NCI-H460 (cell line): ENCODE results near the gene USP33. TPM values are rescaled to one million over a fixed set of nuclear protein-coding genes. Genes with fewer than 3 reads are reported as not detected.
"Not testable (repeated sequence)": the region's sequence is repeated elsewhere in the genome, so short reads cannot be mapped to it uniquely, and the experiment has no call there.

Experiments
- DNase-seq: peaks from one replicate; pipeline ENCODE4 v3.0.0-alpha.2; 2016; ENCODE audit warnings: low read depth; ENCODE audit errors: extremely low read depth
- total RNA-seq: library from RNA; depleted of rRNA; stranded (reverse); fragments of >200 nt; shearing (Covaris generic); gene quantifications from 2 replicates; pipeline ENCODE4 v1.2.3, GENCODE V29; 2014; rRNA removed

Gene USP33
- total RNA-seq, 1 experiment from 2014 or later = 50.2 TPM

GRCh38 chr1:77673716-77674355 lies 85.8 kb downstream of the USP33 start:
- no peak for DNase-seq

DNA sequence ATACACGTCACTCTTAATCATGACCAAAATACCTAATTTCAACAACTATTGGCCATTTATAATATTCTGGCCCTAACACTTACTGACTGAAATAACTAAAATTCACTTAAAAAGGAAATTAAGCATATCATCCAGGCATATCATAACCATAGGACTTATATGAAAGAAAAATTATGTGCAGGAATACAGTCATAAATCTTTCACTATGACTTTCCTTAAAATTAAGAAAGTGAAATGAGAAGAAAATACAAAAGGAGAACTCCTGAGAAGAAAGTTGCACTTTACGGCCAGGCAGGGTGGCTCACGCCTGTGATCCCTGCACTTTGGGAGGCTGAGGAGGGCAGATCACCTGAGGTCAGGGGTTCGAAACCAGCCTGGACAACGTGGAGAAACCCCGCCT lies 86.6 kb downstream of the USP33 start:
- DNase-seq = no peak

DNA sequence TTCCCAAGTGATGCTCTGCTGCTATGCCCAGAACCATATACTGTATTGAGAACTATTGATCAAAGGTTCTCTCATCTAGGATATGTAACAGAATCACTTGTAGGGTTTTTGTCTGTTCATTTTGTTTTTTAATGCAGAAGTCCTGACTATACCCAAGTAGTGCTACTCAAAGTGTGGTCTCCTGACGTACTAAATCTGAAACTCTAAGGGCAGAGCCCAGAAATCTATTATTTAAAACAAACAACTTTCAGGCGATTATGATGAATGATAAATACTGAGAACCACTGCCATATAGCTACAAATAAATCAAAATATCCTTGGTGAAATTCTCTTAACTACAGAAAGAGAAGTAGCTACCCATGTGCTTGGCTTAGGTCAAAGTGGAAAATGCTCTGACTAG lies 87.3 kb downstream of the USP33 start:
- no peak for DNase-seq

- no peak for DNase-seq
These were observed 87.8 kb downstream of the USP33 start for GRCh38 chr1:77671836-77672235.

DNA sequence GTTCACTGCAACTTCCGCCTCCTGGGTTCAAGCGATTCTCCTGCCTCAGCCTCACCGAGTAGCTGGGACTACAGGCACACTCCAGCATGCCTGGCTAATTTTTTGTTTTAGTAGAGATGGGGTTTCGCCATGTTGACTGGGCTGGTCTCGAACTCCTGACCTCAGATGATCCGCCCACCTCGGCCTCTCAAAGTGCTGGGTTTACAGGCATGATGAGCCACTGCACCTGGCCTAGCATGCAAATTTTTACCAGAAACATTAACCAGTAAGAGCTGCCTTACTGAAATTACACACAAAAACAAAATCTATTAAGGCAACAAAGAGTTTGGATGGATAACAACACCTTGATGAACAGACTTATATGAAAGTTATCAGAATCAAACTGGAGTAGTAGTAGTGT lies 89.3 kb downstream of the USP33 start:
- no peak for DNase-seq

- DNase-seq = no peak
These were observed 90.7 kb downstream of the USP33 start for GRCh38 chr1:77668924-77669449.

GRCh38 chr1:77664939-77665516 lies 94.6 kb downstream of the USP33 start:
- no peak for DNase-seq

GRCh38 chr1:77661696-77662095 lies 98.0 kb downstream of the USP33 start:
- no peak for DNase-seq

- no peak for DNase-seq
These were observed 99.6 kb downstream of the USP33 start for GRCh38 chr1:77659879-77660593.

DNA sequence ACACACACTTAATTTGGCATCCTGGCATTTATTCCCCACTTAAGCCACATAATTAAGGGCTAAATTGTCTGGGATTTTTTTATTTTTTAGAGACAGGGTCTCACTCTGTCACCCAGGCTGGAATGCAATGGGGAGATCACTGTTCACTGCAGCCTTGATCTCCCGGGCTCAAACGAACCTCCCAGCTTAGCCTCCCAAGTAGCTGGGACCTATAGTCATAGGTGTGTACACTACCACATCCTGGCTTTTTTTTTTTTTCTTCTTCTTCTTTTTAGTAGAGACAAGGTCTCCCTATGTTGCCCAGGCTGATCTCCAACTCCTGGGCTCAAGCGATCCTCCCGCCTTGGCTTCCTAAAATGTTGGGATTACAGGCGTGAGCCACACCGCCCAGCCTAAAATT lies 101.4 kb downstream of the USP33 start:
- DNase-seq = no peak

DNA sequence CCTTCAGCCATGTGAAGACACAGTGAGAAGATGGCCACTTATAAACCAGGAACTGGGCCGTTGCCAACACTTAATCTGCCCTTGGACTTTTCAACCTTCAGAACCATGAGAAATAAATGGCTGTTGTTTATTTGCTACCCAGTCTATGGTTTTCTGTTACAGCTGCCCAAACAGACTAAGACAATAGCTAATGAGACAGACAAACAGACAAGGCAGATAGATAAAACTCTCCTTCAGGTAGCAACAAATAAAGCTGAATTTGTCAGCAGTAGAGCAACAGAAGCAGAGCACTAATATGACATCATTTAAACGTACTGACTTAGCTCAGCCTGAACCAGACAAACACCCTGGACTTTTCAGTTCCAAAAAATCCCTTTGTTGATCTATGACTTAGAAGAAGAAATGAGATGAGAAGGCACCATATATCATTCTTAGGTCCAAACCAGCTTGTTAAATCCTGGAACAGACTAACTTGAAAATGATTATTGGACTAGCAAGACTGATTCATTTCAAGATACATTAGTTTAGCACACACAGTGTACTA lies 104.1 kb downstream of the USP33 start:
- no peak for DNase-seq

GRCh38 chr1:77652970-77653516 lies 106.6 kb downstream of the USP33 start:
- no peak for DNase-seq

- no peak for DNase-seq
These were observed 107.4 kb downstream of the USP33 start for GRCh38 chr1:77652268-77652667.

DNA sequence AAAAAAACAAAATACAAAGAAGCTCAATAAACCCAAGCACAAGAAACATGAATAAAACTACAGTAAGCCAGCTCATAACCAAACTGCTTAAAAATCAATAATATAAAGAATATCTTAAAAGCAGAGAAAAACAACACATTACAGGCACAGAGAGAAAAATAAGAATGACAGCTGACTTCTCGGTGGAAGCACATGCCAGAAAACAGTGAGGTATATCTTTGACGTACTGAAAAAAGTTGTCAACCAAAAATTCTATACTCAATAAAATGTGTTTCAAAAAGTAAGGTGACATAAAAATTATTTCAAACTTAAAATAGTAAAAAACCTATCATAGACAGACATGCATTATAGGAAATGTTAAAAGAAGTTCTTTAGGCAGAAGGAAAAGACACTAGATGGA lies 110.5 kb downstream of the USP33 start:
- DNase-seq = no peak

GRCh38 chr1:77646224-77646623 lies 113.4 kb downstream of the USP33 start:
- not testable (repeated sequence) for DNase-seq

Other genes starting within 250 kb of the USP33 start
- gene ZZZ3, start 77.2 kb downstream of the USP33 start, total RNA-seq = 50.2 and 51.7 TPM in 2 replicates
- 14.4 and 15.7 TPM in 2 replicates for gene MIGA1, start 19.8 kb upstream of the USP33 start, total RNA-seq
- 0.07 TPM in 1 of 2 replicates, not detected in the other for gene NEXN, start 128.8 kb upstream of the USP33 start, total RNA-seq
- 97.4 and 124 TPM in 2 replicates for gene FUBP1, start 219.2 kb upstream of the USP33 start, total RNA-seq
- gene DNAJB4, start 245.1 kb upstream of the USP33 start, total RNA-seq = 20.8 and 22.5 TPM in 2 replicates